ELF-1 (cell line): ENCODE data around the gene TMEM244.
"Not testable (repeated sequence)": the region's sequence is repeated elsewhere in the genome, so short reads cannot be mapped to it uniquely, and the experiment has no call there.

Experiments
- DNase-seq: peaks from one replicate; pipeline ENCODE4 v3.0.0-alpha.2; 2016; ENCODE audit warnings: low read depth, low spot score

TMEM244 gene

DNA sequence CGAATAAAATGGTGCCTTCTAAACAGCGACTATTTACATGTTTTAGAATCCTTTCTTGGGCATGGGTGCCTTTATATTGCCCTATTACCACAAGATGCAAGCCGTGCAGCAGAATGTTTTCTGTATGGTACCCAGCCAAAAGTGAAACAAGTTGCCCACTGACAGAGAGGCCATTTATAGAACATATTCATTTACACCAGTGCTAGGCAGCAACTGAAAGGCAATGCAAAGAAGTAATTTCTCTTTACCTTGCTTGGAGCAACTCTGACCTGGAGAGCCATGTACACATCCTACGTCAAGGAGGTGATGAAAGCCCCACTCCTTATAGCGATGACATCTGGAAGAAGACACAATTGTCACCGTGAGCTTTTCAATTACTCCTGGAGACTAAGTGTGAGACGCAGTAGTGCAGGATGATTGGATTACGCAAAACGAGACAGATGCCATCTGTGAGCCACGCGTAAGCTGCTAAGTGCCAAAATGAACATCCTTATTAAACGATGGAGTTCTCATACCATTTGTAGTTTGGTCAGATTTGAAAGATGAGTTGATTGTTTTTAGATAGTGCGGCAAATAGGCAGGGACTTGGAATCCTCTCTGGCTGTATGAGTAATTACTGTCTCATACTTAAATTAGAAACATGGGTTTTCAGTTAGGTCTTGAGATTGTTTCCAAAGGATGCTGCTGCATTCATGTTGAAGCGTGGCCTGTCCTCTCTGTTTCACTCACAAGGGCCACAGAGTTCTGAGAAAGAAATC is at the start of gene TMEM244:
Gene TMEM244, minus strand, starts transcription at position 408 of the 758 bp plus-strand sequence. Its CDS starts 127 bp downstream, at position 281.
- DNase-seq = no peak

DNA sequence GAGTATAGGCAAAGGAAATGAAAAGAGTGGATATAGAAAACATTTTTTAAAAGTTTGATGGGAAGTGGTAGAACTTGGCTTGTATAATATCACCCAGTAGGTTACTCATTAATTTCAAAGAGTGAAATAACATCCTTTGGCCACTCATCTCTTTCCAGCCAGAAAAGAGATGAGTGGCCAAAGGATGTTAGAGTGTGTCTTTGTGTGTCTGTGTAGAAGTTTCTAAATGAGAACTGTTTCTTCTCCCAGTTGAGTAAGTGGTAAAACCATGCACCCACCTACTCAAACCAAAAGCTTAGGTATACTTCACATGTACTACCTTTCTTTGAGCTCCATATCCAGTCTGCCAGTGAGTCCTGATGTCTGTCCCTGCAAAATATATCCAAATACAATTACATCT is 47.7 kb upstream of the TMEM244 start:
- DNase-seq = no peak

DNA sequence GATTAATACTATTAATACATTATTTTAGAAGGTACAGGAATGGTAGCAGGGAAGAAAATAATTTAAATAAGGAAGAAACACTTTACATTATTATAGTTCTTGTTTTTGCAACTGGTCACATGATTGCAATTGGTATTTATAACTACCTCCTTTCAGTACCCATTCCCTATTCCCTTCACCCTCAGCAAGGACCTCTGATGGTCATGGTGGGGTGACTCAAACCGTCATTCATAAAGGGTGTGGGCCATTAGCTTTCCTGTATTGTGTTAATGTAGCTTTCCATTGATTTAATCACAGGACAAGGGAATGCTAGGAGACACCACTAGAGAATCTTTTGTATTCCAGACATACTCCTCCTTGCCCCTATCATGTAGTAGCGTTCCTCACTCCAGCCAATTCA is 47.2 kb upstream of the TMEM244 start:
- no peak for DNase-seq

DNA sequence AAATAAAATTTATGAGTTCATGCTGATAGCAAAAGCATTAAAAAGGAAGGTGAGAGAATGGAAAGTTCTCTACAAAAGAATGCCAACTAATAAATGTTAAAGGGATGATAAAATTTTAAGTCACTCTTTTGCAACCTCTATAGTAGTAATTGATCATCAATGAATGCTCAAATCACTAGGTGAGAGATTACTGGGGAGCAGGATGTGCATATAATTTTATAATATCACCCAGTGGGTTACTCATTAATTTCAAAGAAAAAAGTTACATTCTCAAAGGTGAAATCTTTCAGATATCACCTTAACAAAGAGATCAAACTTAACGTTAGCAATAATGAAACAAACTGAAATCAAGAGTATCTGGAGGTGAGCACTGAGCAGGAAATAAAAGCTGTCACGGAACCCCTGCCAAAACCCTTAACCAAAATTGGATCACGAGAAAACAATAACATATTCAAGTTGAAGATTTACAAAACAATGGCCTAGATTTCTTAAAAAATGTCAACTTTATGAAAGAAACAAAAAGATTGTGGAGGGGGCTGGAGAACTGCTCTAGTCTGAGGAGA is 45.5 kb upstream of the TMEM244 start:
- DNase-seq = no peak

GRCh38 chr6:129903082-129903481 is 42.0 kb upstream of the TMEM244 start:
- no peak for DNase-seq

DNA sequence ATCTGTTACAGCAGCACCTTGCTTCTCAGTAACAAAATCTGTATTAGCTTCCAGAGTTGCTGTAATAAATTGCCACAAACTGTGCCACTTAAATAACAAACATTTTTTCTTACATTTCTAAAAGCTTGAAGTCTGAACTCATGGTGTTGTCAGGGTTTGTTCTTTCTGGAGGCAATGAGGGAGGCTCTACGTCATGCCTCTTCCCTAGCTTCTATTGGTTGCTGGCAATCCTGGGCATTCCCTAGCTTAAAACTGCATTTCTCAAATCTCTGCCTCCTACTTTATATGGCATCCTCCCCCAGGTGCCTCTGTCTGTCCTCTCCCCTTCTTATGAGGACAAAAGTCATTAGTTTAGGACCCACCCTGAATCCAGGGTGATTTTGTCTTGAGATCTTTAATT is 41.6 kb upstream of the TMEM244 start:
- no peak for DNase-seq

GRCh38 chr6:129901910-129902309 is 40.8 kb upstream of the TMEM244 start:
- no peak for DNase-seq

- DNase-seq = no peak
These were observed 34.6 kb upstream of the TMEM244 start for GRCh38 chr6:129895692-129896091.

DNA sequence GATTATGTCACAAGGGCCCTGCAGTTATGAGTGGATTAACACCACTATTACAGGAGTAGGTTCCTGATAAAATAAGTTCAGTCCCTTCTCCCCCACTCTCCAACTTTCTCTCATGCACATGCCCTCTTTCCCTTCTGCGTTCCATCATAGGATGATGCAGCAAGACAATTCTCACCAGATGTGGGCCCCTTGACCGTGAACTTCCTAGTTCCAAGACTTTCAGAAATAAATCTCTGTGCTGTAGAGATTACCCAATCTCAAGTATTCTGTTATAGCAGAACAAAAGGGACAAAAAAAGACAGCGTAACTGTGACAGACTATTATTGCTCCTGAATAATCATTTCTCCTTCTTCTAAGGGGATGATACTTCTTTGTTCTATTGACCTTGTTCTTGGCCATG is 33.8 kb upstream of the TMEM244 start:
- DNase-seq = no peak

- DNase-seq = no peak
These were observed 32.5 kb upstream of the TMEM244 start for GRCh38 chr6:129893640-129894039.

DNA sequence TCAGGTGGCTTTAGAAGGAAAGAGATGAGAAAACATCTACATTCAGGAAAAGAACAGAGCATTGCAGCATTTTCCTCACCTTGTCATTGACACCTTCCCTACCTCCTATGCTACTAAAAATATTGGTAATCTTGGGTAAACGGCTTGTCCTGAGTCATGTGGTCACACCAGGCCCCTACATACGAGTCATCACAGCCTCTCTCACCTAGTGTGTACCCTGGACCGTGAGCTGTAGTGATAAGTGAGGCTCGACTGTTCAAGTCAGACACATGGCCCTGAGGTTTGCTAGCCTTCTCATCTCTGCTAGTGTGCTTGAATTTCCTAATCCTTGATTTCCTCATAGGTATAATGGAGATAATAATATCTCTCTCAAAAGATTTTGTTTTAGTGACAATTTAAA is 29.6 kb upstream of the TMEM244 start:
- DNase-seq = no peak

- no peak for DNase-seq
These were observed 29.0 kb upstream of the TMEM244 start for GRCh38 chr6:129890164-129890563.

- no peak for DNase-seq
These were observed 28.5 kb upstream of the TMEM244 start for GRCh38 chr6:129889580-129889979.

DNA sequence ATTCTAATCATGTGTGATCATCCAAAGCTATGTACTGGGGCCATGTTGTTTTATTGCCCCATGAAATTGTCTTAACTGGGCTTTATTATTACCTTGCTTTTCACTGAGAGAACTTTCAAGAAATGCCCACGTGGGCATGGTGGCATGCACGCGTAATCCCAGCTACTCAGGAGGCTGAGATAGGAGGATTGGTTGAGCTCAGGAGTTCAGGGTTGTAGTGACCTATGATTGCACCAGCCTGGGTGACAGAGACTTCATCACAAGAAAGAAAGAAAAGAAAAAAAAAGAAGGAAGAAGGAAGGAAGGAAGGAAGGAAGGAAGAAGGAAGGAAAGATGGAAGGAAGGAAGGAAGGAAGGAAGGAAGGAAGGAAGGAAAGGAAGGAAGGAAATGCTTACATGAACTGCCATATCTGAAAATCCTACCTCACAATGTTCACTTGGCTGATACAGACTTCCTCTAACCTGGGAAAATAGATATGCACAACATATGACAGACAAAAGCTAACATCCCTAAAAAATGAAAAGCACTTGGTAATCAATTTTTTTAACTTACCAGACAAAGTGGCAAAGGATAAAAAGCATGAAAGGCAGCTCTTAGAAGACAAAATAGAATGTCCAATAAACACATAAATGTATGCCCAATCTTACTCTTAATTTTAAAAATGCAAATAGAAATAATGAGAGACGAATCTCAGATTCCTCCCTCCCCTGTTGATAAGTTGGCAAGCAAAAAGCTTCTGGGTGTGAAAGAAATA is 25.5 kb upstream of the TMEM244 start:
- no peak for DNase-seq

- no peak for DNase-seq
These were observed 23.1 kb upstream of the TMEM244 start for GRCh38 chr6:129884211-129884610.

DNA sequence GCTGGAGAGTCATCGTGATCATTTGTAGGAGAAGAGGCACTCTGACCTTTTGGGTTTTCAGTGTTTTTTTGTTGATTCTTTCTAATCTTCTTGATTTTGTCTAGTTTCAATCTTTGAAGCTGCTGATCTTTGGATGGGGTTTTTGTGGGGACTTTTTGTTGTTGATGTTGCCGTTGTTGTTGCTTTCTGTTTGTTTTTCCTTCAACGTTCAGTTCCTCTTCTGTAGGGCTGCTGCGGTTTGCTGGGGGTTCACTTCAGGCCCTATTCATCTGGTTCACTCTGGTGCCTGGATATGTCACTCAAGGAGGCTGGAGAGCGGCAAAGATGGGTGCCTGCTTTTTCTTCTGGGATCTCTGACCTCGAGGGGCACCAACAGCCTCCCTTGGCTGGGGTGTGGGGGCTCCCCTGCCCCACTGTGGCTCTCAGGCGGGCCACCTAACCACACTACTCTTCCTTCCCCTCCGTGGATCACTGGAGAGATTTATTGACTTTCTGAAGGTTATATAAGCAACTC is 21.5 kb upstream of the TMEM244 start:
- DNase-seq = no peak

- DNase-seq = not testable (repeated sequence)
These were observed 16.8 kb upstream of the TMEM244 start for GRCh38 chr6:129877894-129878293.

DNA sequence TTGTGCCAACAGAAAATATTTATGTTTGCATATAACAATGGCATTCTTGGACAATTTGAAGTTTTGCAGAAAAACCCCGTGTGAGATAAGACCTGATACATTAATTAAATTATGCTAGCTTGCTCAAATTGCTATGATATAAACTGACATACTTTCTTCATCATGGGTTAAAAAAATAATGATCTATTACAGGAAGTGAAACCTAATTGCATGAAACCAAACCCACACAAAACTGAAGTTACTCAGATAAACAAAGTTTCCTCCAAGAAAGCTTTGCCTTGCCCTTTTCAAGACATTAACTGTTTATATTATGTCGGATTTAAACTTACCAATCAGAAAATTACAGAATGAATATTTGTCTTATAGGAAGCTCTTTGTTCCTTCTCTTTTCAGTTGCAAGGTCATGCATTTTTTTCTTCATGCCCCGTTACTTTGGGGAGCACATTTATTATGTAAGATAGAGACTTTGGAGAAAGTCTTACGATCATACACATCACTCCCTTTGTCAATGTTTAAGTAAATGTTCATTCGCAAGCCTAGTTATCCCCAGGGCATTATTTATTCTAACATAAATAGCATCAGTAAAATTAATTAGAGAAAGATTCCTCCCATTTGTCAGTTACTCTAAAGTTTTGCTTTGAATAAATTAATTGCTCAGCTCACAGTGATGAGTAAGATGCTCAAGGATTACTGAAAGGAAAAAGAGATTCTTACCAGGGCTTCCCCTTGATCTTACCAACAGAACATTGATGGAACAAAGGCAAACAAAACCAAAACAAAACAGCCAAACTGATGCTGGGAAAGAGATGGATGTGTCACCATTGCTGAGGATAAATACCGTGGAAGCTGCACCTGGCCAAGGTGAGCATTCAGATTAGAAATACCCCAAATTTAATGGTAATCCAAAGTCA is 14.8 kb upstream of the TMEM244 start:
- DNase-seq = no peak

DNA sequence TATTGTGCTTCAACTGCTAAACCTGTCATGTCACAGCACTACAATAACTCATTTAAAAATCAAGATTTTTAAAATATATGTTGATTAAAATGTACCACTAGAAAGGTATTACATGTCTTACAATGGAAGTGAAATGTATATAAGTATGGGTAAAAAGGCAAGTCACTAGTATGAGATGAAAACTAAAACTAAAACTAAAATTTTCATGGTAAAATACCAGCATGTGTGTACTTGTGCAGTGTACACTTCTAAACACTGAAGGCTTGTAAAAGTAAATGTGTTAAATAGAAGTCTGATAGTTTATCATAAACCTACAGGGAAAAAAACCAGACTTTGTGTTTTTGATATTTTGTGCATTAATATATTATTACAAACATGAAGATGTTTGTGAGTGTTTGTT is 13.7 kb upstream of the TMEM244 start:
- DNase-seq = no peak

DNA sequence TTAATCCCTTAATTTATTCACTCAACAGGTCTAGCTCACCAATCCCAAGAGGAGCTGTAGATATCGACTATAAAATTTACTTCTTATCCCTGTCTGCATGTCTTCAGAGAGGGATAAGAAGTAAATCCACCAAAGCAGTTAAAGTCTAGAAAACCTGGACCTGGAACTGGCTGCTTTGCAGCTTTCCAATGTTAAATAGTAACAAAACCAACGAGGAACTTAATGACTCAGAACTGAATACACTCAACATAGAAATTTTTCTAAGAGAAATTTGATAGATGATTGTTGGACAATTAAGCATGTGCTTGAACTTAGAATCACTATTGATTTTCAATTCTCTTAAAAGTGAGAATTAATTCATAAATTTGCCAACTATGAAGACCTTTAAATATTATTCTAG is 11.5 kb upstream of the TMEM244 start:
- DNase-seq = no peak

DNA sequence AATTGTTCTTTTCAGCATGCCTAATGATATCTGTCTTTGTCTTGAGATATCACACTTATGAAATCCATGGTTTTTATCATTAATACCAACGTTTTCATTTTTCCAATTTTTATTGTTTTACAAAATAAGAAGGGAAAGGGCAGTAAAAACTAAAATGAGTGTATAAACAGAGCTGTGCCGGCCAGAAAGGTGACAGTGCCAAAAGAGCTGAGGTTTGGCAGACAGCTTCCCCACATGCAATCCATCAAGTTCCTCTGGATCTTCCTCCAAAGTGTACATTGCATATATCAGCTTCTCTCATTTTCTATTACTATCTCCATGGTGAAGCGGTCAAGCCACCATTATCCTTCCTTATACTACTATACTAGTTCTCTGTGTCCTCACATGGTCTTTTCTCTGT is 10.1 kb upstream of the TMEM244 start:
- DNase-seq = no peak

DNA sequence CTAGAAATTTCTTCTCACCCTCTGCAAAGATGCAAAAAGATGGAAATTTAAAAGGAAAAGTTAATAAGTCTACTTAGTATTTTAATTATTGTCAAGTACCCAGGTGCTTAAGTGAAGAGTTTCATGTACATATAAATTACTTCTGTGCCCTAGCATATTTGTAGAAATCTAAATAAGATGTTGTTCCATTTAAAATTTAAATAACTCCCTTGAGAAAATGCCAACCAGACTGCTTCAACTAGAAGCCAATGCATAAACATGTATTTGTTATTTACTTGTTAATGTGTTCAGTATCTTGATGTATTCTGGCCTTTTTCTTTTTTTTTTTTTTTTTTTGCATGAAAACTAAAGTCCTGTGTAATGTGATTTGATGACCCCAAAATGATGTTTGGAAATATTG is 6.3 kb upstream of the TMEM244 start:
- DNase-seq = no peak
